Stimulated activated CD4-positive, alpha-beta T cell treated with anti-CD3 and anti-CD28 coated beads, Interleukin-15, amount 100 ng/mL, for 48 hours (primary cell): ENCODE results near the gene NEGR1.

Experiments used
- DNase-seq, 2 donors: peaks; one replicate each; pipeline ENCODE4 v3.0.0-alpha.2; 2020; ENCODE audit warnings: low read depth in 2 of 2

The NEGR1 gene

DNA sequence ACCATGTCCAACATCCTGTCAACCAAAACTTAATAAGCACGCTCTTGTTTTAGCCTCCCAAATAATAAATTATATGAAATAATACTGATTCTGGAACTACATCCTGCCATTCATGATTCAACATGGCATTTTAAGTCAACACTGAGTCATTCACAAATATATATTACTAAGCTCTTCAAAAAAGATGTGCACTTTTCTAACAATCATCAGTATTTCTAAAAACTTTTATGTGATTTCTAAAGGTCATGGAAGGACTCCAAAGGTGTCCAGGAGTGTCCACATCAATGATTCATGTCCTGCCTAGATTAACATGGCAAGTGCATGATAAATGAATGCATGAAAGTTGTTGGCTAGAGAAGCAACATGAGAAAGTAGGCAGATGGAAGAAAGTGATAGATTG, 51.6 kb downstream of the NEGR1 start:
- DNase-seq: no peak

DNA sequence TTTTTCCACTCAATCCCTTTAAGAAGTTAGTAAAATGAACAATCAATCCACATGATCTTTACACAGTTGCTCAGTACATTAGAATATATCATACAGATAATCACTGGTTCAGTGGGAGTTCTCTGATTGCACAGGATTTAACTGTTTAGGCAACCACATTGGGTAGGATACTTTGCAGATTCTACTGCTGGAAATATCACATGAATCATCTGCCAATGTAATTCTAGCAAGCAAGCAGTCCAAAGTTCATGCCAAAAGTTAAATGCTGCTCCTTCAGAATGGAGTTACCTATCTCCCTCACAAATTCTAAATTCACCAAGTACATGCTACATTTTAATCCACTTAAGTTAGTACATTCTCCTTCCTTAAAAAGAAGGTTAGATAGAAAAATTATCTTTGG, 52.4 kb downstream of the NEGR1 start:
- DNase-seq: no peak

DNA sequence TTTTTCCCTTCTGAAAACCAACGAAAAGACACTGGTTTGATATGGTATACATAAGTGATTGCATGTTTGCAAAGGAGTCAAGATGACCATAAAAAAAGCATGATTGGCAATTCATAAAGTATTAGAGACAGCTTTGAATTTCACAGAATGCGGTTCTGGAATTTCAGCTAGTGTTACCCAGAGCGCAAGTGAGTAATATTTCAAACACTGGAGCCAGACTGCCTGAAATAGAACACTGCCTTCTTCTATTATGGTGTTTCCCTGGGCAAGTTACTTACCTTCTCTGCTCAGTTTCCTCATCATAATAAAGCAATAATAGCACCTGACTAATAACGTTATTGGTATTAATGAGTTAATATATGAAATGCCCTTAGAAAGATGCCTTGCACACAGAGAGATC, 54.7 kb downstream of the NEGR1 start:
- no peak for DNase-seq

DNA sequence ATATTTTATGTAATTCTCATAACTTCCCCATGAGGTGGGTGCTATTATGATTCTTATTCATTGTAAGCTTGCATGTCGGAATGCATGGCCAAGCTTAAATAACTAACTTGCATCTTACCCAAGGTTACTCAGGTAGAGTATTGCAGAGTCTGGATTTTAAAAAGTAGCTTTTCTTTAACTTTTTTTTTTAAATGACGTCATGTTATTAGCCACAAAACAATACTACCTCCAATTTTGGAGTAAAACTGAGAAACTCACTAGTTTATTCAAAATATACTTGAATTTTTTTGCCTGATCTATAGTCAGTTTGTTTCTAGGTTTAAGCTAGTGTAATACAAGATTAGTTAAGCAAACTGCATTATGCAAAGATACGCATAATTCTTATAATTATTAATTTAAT, 57.8 kb downstream of the NEGR1 start:
- DNase-seq: no peak

DNA sequence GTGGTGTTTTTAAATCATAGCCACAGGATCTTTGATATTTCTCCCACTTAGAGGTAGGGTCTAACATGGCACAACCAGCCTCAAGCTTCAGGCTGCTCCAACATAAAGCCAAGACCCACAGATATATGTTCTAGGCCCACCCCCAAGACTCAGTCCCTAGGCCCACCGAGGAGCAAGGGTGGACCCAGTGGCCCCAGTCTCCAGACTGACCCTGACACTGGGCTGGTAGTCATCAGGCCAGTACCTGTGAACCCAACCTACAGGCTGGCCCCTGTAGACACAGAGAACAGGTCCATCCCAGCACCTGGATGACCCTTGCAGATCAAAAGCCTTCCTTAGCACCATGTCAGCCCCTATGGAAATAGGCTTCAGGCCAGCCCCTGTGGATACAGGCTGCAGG, 60.5 kb downstream of the NEGR1 start:
- DNase-seq: no peak

DNA sequence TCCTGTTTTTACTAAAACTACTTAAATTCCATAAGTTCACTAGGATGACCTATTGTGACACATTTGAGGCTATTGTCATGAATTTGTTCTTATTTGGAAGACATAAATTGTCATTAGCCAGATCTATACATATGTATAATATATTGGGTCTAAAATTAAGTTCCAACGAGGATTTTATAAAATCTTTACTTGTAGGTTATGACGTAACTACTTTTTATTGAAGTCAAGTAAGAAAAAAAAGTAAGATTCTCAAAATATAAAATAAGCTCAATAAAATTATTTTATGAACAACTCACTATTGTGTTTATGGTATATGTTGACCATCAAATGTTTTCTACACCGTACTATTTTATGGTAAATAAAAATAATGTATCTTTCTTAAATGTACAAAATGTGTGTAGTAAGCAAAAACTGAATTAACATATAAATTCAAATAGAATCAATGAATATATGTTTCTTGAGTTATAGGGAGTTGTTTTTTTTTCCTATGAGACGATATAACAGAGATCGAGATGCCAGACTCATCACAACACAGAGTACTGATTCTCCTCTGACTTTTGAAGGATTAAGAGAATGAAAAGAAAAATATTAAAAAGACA, 64.1 kb downstream of the NEGR1 start:
- DNase-seq: no peak

DNA sequence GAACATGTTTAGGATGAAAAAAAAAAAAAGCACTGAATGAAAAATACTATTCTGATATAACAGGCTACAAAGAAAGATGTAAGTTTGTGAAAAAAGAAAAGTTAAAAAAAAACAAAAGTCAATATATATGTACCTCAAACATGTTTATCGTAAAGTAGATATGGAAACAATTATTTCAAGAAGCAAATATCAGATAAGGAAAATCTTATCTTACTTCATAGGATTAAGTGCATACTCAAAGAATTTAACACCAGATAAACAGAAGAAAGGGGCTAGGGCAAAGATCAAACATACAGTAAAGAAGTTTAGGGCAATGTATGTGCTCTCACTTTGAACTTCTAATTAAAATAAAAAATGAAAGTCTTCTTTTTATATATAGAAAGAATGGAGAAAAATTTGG, 75.3 kb downstream of the NEGR1 start:
- no peak for DNase-seq

DNA sequence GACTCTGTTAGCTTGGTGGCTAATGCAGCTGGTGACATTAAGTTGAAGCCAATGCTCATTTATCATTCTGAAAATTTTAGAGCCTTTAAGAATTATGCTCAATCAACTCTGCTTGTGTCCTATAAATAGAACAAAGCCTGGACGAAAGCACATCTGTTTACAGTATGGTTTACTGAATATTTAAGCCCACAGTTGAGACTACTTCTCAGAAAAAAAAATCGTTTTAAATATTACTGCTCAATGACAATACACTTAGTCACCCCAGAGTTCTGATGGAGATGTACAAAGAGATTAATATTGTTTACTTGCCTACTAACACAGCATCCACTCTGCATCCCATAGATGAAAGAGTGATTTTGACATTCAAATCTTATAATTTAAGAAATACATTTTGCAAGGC, 79.6 kb downstream of the NEGR1 start:
- DNase-seq: no peak

DNA sequence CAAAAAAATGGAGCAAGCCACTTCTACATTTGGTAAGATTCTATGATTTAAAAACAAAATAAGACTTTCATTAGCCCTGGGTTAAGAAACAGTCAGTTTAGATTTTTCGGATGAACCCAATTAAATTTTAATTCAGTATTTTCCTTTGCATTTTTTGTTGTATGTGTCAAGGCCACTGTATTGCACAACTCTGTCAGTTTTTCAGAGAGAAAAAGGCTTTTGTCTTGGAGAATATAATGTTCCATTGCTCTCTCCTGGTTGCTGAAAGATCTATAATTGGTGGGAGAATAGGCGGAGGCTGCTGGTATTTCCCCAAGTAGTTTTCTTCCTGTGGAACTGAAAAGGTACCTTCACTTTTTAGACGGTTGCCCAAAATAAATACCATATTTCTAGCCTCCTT, 84.6 kb downstream of the NEGR1 start:
- no peak for DNase-seq

DNA sequence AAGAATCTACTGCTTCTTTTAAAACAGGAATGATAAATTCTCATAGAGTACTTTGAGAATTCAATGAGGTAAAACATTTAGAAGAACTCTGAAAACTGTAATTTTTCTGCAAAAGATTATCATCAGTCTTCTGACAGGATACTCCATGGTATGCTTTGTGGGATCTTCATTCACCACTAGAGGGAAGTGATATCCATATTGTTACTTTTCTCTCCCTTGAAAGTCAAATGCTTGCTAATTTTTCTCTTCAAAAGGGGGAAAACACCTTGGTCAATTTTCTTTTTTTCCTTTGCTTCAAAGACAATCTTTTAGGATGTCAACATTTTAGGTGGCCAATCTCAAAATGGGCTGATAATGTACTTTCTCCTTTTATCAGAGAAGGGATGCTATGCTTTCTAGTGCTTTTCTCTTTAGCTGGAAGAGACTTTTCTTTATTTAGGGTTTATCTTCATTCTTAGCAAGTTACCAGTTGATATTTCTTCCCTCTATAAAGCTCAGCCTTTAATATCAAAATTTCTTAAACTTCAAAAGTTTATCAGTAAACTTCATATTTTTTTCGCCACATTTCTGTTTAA, 95.5 kb downstream of the NEGR1 start:
- DNase-seq: no peak

DNA sequence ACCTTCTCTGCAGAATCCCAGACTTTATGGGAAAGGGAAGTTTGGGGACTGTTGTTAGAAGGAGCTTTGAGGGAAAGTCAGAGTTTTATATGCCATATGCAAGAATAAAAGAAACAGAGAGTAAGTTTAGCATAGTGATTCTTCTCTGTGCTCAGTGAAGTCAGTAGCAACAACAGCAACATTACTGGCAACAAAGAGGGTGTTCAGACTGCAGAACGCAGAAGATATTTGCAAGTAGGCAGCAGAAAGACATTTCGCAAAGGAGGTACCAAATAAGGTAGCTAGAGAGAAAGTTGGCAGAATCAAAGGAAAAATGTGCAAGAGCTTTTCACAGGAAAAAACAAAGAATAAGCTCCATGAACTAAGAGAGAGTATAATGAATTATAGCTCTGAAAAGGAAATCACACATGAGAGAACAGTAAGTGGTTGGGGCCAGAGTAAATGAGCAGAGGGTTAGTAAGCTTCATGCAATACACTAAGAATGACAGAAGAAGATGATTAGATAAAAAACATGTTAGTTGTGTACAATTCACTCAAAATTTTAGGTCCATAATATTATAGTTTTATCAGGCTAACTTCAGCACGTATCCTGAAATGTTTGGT, 98.1 kb downstream of the NEGR1 start:
- no peak for DNase-seq

DNA sequence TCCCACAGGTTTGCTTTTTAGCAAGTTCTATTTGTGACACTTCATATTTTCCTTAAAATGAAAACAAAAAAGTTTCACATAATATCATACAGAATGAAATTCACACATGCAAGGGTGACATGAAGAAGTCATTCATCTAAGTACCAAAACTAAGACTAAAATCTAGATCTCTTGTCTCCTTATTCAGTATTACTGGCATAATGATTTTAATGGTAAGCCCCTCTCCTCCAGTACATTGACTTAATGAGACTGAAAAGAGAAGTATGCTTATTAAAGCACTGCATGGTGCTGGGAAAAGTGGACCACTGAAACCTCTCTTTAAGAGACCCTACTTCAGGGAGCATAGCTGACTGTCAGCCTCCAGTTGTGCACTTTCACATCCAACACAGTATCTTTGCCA, 99.5 kb downstream of the NEGR1 start:
- DNase-seq: no peak

DNA sequence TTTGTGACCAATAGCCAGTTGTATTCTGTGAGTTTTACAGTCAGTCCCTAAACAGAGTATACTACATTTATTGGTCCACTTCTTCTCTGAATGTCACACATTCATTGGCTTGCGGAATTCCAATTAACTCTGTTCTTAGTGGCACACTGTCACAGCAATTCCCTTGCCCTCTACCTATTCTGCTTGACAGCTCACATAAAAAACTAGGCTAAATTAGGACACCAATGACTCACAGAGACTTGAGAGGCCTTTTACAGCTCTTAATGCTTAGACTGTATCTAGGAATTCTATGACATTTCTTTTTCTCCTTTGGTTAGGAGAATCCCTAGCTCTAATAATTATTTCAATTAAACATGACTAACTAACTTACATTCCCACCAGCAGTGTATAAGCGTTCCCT, 104.1 kb downstream of the NEGR1 start:
- no peak for DNase-seq

DNA sequence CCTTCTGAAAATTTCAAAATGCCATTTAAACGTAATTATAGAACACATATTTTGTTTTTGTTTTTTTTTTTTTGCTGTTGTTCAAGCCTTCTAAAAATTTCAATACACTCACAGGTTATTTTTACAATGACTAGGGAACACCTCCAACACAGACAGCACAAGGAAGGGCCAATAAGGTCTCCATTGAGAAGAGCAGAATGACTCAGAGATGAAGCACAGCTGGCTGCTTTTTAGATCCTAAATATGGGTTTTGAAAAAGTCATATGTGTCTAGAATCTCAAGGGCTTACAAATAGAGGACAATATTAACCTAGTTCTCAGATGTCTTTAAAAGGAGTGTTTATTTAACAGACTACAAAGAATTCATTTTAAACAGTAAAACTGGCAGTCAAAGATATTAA, 104.6 kb downstream of the NEGR1 start:
- DNase-seq: no peak

DNA sequence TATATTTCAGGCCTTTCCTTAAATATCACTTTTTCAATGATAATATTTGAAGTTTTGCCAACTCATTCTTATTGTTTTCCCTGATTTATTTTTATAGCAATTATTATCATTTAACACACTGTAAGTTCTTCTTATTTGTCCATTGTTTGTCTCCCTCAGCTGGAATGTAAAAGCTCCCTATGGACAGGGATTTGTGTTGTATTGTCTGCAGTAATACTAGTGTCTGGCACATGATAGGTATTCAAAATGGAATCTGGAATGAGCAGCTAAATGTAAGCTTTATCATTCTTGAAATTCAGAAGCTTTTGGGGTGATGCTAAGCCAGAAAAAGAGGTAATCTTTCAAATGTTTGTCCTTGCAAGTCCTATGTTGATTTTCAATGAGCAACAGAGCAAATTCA, 112.1 kb downstream of the NEGR1 start:
- no peak for DNase-seq

DNA sequence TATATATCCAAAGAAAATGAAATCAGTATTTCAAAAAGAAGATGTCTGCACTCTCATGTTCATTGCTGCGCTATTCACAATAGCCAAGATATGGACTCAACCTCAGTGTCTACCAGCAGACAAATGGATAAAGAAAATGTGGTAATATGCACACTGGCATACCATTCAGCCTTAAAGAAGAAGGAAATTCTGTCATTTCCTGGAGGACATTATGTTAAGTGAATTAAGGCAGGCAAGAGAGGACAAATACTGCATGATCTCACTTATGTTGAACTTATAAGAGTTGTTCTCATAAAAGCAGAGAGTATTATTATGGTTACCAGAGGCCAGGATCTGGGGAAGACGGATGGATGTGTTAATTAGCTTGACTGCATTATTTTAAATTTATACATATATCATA, 115.9 kb downstream of the NEGR1 start:
- no peak for DNase-seq

DNA sequence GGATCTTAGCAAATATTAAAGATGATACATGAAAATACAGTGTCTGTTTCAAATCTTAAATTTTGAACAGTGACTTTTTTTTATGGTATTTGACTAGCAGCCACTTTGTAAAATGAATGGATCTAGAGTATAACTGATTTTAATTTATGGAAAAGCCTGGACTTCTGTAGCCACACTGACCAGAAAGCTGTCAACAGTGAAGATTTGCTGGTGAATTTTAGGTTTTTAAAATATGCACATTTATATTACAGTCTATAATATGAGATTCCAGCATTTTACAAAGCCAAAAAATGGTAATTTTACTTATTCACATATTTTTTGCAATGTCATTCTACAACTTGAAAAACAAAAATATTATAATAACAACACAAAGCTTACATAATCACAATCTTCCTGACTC, 131.8 kb downstream of the NEGR1 start:
- DNase-seq: no peak

DNA sequence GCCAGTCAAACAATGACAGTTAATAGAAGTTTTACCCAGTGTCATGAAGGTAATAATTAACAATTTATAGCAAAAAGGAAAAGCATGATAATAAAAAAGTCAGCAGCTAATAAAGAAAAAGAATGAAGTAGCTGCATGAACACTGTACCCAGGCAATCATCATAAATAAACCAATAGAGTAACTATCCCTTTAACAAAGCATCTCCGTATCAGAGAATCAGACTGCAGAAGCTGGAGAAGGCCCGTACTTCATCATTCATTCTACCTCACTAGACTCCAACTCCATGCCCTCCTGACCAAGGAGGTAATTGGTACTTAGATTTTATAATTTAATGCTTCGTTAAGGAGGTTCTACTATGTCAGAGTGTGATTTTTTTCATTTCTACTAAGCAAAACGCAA, 140.5 kb downstream of the NEGR1 start:
- DNase-seq: no peak

DNA sequence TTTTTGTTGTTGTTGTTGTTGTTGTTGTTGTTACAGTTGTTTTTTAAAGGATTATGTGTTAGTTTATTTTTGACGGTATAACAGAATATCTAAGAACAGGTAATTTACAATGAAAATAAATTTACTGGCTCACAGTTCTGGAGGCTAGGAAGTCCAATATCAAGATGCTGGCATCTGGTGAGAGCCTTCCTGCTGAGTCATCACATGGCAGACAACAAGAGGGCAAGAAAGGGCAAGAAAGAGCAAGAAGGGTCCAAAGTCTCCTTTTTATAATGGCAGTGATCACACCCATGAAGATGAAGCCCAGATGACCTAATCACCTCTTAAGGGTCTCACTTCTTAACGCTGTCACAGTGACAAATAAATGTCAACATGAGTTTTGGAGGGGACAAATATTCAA, 142.1 kb downstream of the NEGR1 start:
- DNase-seq: no peak

DNA sequence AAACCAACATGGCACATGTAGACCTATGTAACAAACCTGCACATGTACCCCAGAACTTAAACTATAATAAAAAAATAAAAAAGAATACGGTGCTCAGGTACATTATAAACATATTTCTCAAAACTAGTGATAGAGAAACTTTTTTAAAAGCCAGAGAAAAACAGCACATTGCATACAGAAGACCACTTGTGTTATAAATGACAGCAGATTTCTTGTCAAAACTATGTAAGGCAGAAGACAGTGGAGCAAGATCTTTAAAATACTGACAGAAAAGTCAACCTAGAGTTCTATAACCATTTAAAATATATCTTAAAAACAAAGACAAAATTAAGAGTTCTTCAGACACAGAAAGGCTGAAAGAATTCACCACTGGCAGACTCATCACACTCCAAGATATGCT, 144.7 kb downstream of the NEGR1 start:
- DNase-seq: no peak

DNA sequence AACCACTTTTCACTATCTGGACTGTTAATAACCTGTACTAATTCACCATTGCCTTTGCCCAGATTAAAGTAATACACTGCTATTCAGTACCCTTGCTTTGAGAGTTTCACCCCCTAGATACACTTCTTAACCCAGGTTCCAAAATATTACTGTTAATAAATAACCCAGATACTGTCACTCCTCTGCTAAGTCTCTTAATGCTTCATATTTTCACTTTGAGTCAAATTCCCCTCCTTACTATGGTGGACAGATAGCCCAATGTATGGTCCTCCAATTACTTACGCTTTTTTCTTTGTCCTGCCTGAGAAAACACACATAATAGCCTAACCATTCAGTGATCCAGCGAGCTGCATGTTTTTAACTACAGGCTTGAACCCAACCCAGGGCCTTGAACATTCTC, 152.5 kb downstream of the NEGR1 start:
- DNase-seq: no peak

DNA sequence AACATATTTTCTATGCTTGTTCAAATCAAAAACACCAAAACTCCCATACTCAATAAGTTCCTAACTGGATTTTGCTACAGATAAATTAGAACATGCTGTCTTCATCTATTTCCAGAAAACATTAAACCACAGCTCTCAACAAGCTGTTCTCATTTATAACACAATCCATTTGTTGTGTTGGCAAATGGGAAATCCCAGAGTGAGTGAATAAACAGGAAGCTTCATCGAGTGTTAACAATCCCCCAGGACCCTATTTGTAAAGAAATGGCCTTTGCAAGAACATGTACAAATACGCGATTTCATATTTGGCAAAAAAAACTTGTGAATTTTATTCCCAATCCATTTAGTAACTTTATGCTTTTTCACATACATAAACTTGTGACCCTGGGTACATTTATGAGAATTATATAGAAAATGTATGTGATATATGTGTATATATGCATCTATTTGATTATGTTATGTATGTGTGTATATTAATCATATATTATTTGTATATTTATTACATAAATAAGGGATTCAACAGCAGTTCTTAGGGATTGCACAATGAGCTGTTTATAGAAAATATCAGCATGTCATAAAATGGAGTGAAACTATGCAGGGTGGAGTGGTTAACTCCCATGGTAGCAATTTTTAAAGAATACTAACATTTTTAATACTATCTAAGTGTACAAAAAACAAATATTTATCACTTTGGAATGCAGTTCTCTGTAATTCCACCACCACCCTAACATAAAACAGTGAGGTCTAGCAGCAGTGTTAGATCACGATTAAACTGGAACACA, 160.0 kb downstream of the NEGR1 start:
- no peak for DNase-seq

DNA sequence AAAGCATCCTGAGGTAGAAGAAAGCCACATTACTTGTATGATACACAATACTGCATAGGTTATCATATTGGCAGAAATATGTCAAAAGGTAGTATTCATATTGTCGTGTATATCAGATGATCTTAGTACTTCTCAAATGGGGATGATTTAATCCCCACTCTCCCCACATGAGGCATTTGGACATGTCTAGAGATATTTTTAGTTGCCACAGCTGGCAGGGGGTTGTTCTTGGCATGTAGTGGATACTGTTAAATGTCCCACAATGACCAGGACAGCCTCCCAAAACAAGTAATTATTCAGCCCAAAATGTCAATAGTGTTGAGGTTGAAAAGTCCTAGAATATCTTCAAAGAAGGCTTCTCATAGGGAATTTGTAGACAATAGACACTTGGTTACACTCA, 162.8 kb downstream of the NEGR1 start:
- DNase-seq: no peak
